PC-9 (cell line): Measurements from ENCODE around the gene HHEX. TPM values are rescaled to one million over a fixed set of nuclear protein-coding genes. Genes with fewer than 3 reads are reported as not detected.

Experiments
- BruUV-seq: library from RNA; stranded (reverse); fragments of 400-500 nt; replicated peaks from 2 replicates; lab custom pipeline; 2021; lab: Mats Ljungman, UMichigan
- CTCF ChIA-PET: fragments of 300-600 bp; sonication (Branson Sonifier 250); formaldehyde crosslinking; loops from one replicate; lab custom pipeline; 2022; ENCODE audit warnings: antibody characterized with exemption; lab: Charles Lee
- POLR2A ChIA-PET: fragments of 300-600 bp; sonication (Branson Sonifier 250); formaldehyde crosslinking; loops from one replicate; lab custom pipeline; 2022; ENCODE audit warnings: antibody characterized with exemption; ENCODE audit not compliant: unreplicated experiment; lab: Charles Lee
- DNase-seq, 2 experiments: peaks; one replicate each; pipeline versions ENCODE4 v3.0.0 to v3.0.0-alpha.2; 2015 to 2022; ENCODE audit warnings: mixed read lengths in 1 of 2
- H2AFZ ChIP-seq: fragments of 200-600 bp; sonication (generic); 2 replicates; pipeline ENCODE4 v1.8.1; 2017; ENCODE audit warnings: antibody characterized with exemption
- H3F3A ChIP-seq: fragments of 200-600 bp; sonication (generic); 2 replicates; pipeline ENCODE4 v1.8.1; 2017; ENCODE audit warnings: antibody characterized with exemption, mild to moderate bottlenecking, low read depth; ENCODE audit not compliant: insufficient read depth
- H3K27ac ChIP-seq: fragments of 200-600 bp; sonication (generic); 2 replicates; pipeline ENCODE4 v1.6.1; 2016; ENCODE audit warnings: mixed run types
- H3K27me3 ChIP-seq: fragments of 200-600 bp; sonication (generic); 2 replicates; pipeline ENCODE4 v1.6.1; 2016; ENCODE audit warnings: low read depth, mixed run types; ENCODE audit not compliant: insufficient read depth
- H3K36me3 ChIP-seq: fragments of 200-600 bp; sonication (generic); 2 replicates; pipeline ENCODE4 v1.6.1; 2016; ENCODE audit warnings: low read depth, mixed run types
- H3K4me1 ChIP-seq: fragments of 200-600 bp; sonication (generic); replicated peaks from 2 replicates; pipeline ENCODE4 v1.6.1; 2016; ENCODE audit warnings: mixed run types; ENCODE audit not compliant: insufficient read depth
- H3K4me2 ChIP-seq: fragments of 200-600 bp; sonication (generic); 2 replicates; pipeline ENCODE4 v1.6.1; 2017; ENCODE audit warnings: mixed run types
- H3K4me3 ChIP-seq: fragments of 200-600 bp; sonication (generic); 2 replicates; pipeline ENCODE4 v1.6.1; 2016; ENCODE audit warnings: mixed run types
- H3K79me2 ChIP-seq: fragments of 200-600 bp; sonication (generic); 2 replicates; pipeline ENCODE4 v1.6.1; 2017; ENCODE audit warnings: low read depth, mixed run types
- H3K9me2 ChIP-seq: fragments of 200-600 bp; sonication (generic); 2 replicates; pipeline ENCODE4 v1.8.1; 2017; ENCODE audit warnings: mild to moderate bottlenecking; ENCODE audit not compliant: insufficient read depth
- H3K9me3 ChIP-seq: fragments of 200-600 bp; sonication (generic); 2 replicates; pipeline ENCODE4 v1.8.1; 2016; ENCODE audit warnings: low read depth; ENCODE audit not compliant: insufficient read depth
- H4K20me1 ChIP-seq: fragments of 200-600 bp; sonication (generic); 2 replicates; pipeline ENCODE4 v1.8.1; 2017; ENCODE audit not compliant: insufficient read depth
- CTCF ChIP-seq: fragments of 200-600 bp; sonication (generic); conservative IDR thresholded peaks from 2 replicates; pipeline ENCODE4 v1.6.1; 2017; ENCODE audit warnings: mixed run types, antibody characterized with exemption, mild to moderate bottlenecking, moderate library complexity
- EZH2 ChIP-seq: fragments of 200-600 bp; sonication (generic); IDR thresholded peaks from 2 replicates; pipeline ENCODE4 v1.8.0; 2017; ENCODE audit warnings: antibody characterized with exemption, low read depth
- intact Hi-C: fragments of 100-400 bp; cut with micrococcal nuclease; formaldehyde crosslinking; loops from one replicate; pipeline ENCODE4 v1.10.0; 2022; ENCODE audit not compliant: unreplicated experiment
- total RNA-seq: library from RNA; stranded (reverse); gene quantifications from 2 replicates; pipeline ENCODE4 v1.2.3, GENCODE V29; 2021

Gene HHEX
- total RNA-seq, 1 experiment from 2014 or later, result 7.8 TPM

GRCh38 chr10:92702301-92702916 lies 12.7 kb downstream of the HHEX start:
- Histone ChIP-seq H3K4me3 (no peak overlapping the region), H3K9me3 (no peaks in the 10 kb centered on the region), H3K79me2 (no peaks in the 10 kb centered on the region), H4K20me1 (no peaks in the 10 kb centered on the region), H3K4me2 (no peak overlapping the region), H3K36me3 (no peaks in the 10 kb centered on the region), H3K9me2 (no peaks in the 10 kb centered on the region), H3K27ac (no peak overlapping the region), H2AFZ (no peak overlapping the region), H3K4me1 (no peaks in the 10 kb centered on the region), H3K27me3 (no peaks in the 10 kb centered on the region), H3F3A (no peaks in the 10 kb centered on the region)
- BruUV-seq, result no TSS peak
- intact Hi-C loops, result no loop called here
- TF ChIP-seq EZH2 (no peak), CTCF (no peak)
- CTCF ChIA-PET, result no interaction called here
- no peak for DNase-seq
- POLR2A ChIA-PET, result no interaction called here

GRCh38 chr10:92712016-92712889 lies 22.5 kb downstream of the HHEX start:
- DNase-seq, result no peak
- Histone ChIP-seq H3K36me3 (no peaks in the 10 kb centered on the region), H3K4me3 (no peak overlapping the region), H4K20me1 (no peaks in the 10 kb centered on the region), H3K9me2 (no peaks in the 10 kb centered on the region), H3F3A (no peaks in the 10 kb centered on the region), H3K27me3 (no peaks in the 10 kb centered on the region), H3K4me2 (no peak overlapping the region), H3K79me2 (no peaks in the 10 kb centered on the region), H3K27ac (no peak overlapping the region), H3K4me1 (no peaks in the 10 kb centered on the region), H2AFZ (no peak overlapping the region), H3K9me3 (no peaks in the 10 kb centered on the region)
- TF ChIP-seq EZH2 (no peak), CTCF (no peak)
- ChIA-PET POLR2A (no interaction called here), CTCF (no interaction called here)
- no TSS peak for BruUV-seq
- intact Hi-C loops, result no loop called here

- H3K4me2 ChIP-seq, result no peak overlapping the region
- H4K20me1 ChIP-seq, result no peaks in the 10 kb centered on the region
- H3F3A ChIP-seq, result no peaks in the 10 kb centered on the region
- no peaks in the 10 kb centered on the region for H3K9me2 ChIP-seq
- H3K27ac ChIP-seq, result no peak overlapping the region
- no TSS peak for BruUV-seq
- no peak for DNase-seq
- ChIA-PET CTCF (no interaction called here), POLR2A (interaction anchor here (0.5 to 0.6 kb wide), 2 partner anchors 27 to 109 kb away, joined by 3 to 8 read pairs; no protein-coding TSS in a partner anchor)
- H3K9me3 ChIP-seq, result no peaks in the 10 kb centered on the region
- H3K36me3 ChIP-seq, result no peaks in the 10 kb centered on the region
- no peaks in the 10 kb centered on the region for H3K27me3 ChIP-seq
- H3K4me1 ChIP-seq, result no peaks in the 10 kb centered on the region
- no peak overlapping the region for H2AFZ ChIP-seq
- intact Hi-C loops, result no loop called here
- TF ChIP-seq CTCF (no peak), EZH2 (no peak)
- H3K79me2 ChIP-seq, result no peaks in the 10 kb centered on the region
- no peak overlapping the region for H3K4me3 ChIP-seq
Measured at GRCh38 chr10:92714152-92714845, 24.5 kb downstream of the HHEX start.
